H1 (cell line): ENCODE measurements around the gene PBX1. TPM values are rescaled to one million over a fixed set of nuclear protein-coding genes. Genes with fewer than 3 reads are reported as not detected.

Source experiments
- BACH1 ChIP-seq: IDR thresholded peaks from 2 replicates; pipeline ENCODE4 v1.6.1; 2012; ENCODE audit warnings: low read length, improper control_type of control experiment
- CEBPB ChIP-seq: IDR thresholded peaks from 2 replicates; pipeline ENCODE4 v1.6.1; 2012; ENCODE audit warnings: low read depth, low read length
- CHD7 ChIP-seq: fragments of 300-600 bp; sonication (generic); IDR thresholded peaks from 2 replicates; pipeline ENCODE4 v1.7.1; 2012; ENCODE audit warnings: low read length, moderate library complexity, mild to moderate bottlenecking, inconsistent platforms; ENCODE audit not compliant: insufficient replicate concordance
- SP1 ChIP-seq: IDR thresholded peaks from 2 replicates; pipeline ENCODE4 v1.6.1; 2011; ENCODE audit warnings: low read depth, low read length
- SP4 ChIP-seq: IDR thresholded peaks from 2 replicates; pipeline ENCODE4 v1.6.1; 2012; ENCODE audit warnings: low read length, inconsistent platforms
- ZNF274 ChIP-seq: IDR thresholded peaks from 2 replicates; pipeline ENCODE4 v1.7.0; 2012; ENCODE audit warnings: low read length, borderline replicate concordance; ENCODE audit errors: extremely low read depth
- polyA plus RNA-seq, 7 experiments: library from polyadenylated mRNA; depleted of rRNA in 3 of 7; stranded (reverse) in 5 of 7; unstranded in 2 of 7; fragments of >200 nt in 5 of 7; fragments of 200-250 nt in 2 of 7; gene quantifications; 1 replicate in 5 of 7; 2 replicates in 1 of 7; 4 replicates in 1 of 7; pipeline versions ENCODE4 v1.2.1 to v1.2.3, GENCODE V29; 2011 to 2013; ENCODE audit warnings: missing spikeins in 2 of 7, mixed read lengths in 2 of 7
- total RNA-seq: library from RNA; stranded (reverse); fragmentation: NEBNext Ultra II Directional; extraction: Animal tissue kit (Norgen Biotek cat#: 25700); gene quantifications from 2 replicates; pipeline ENCODE4 v1.2.1, GENCODE V29; 2021

Gene PBX1
- total and polyA plus RNA-seq, 2 of the 8 experiments (the other 6 are each of a cell fraction or from before 2014, with no cell fraction given) = 87.4 to 124 TPM

GRCh38 chr1:164765557-164765956, 206.6 kb downstream of the PBX1 start (continued):
- TF ChIP-seq CHD7 (no peak), SP4 (no peak), ZNF274 (no peak), SP1 (no peak), BACH1 (no peak), CEBPB (no peak)
